Measurements from ENCODE around the gene AKR1E2. TPM values are rescaled to one million over a fixed set of nuclear protein-coding genes. Genes with fewer than 3 reads are reported as not detected.

The AKR1E2 gene
- 24.2 TPM for total RNA-seq

GRCh38 chr10:4825868-4826791 lies at the start of gene AKR1E2:
Gene AKR1E2, plus strand, starts transcription at chr10:4826207. Its CDS starts 118 bp downstream, at chr10:4826325.

Other genes with a start within 250 kb of the AKR1E2 start
- 6.3 TPM for gene AKR1C1, start 137.2 kb downstream of the AKR1E2 start, total RNA-seq
- 7.9 TPM for gene AKR1C2, start 177.7 kb downstream of the AKR1E2 start, total RNA-seq

Data from metanephros (tissue), 1 donor.